Endothelial cell of umbilical vein (primary cell): ENCODE measurements around the gene KIR2DL3. TPM values are rescaled to one million over a fixed set of nuclear protein-coding genes. Genes with fewer than 3 reads are reported as not detected.
"Not testable (repeated sequence)": the region's sequence is repeated elsewhere in the genome, so short reads cannot be mapped to it uniquely, and the experiment has no call there.

ENCODE experiments used
- BruUV-seq: library from RNA; stranded (reverse); fragments of 400-500 nt; replicated peaks from 2 replicates; lab custom pipeline; 2021; lab: Mats Ljungman, UMichigan
- CTCF ChIA-PET: fragments of 300-600, 350-600 bp; sonication (Branson Sonifier 250); formaldehyde crosslinking; loops from one replicate; lab custom pipeline; 2021; ENCODE audit warnings: antibody characterized with exemption, inconsistent platforms; lab: Charles Lee
- POLR2A ChIA-PET: fragments of 300-600, 350-600 bp; sonication (Branson Sonifier 250); formaldehyde crosslinking; loops from one replicate; lab custom pipeline; 2021; ENCODE audit warnings: antibody characterized with exemption, inconsistent platforms; lab: Charles Lee
- DNase-seq: peaks from one replicate; pipeline ENCODE4 v3.0.0-alpha.2; 2011; ENCODE audit warnings: low read depth, low spot score
- FAIRE-seq: peaks from 2 replicates; lab custom pipeline; 2011; peaks lifted over from hg19 to GRCh38; lab: Jason Lieb, UNC
- H2AFZ ChIP-seq: 2 replicates; pipeline ENCODE4 v1.6.0; 2012; ENCODE audit warnings: low read depth, low read length, control low read depth, inconsistent platforms
- H3K27ac ChIP-seq: 2 replicates; pipeline ENCODE4 v1.5.1; 2011; ENCODE audit warnings: low read depth, mild to moderate bottlenecking, control low read depth, low read length, moderate library complexity; ENCODE audit not compliant: insufficient read depth
- H3K27me3 ChIP-seq, 2 experiments: 2 replicates each; pipeline versions ENCODE4 v1.6.0 to v1.6.1; 2011; ENCODE audit warnings: low read length in 2 of 2, mixed read lengths in 1 of 2; ENCODE audit not compliant: control insufficient read depth in 2 of 2, insufficient read depth in 2 of 2
- H3K36me3 ChIP-seq, 2 experiments: 2 replicates in 1 of 2; 3 replicates in 1 of 2; pipeline ENCODE4 v1.5.1; 2011; ENCODE audit warnings: low read length in 2 of 2, mild to moderate bottlenecking in 1 of 2, moderate library complexity in 1 of 2; ENCODE audit not compliant: control insufficient read depth in 2 of 2, insufficient read depth in 2 of 2; ENCODE audit errors: extremely low read depth in 1 of 2
- H3K4me1 ChIP-seq: 3 replicates; pipeline ENCODE4 v1.5.1; 2011; ENCODE audit warnings: mild to moderate bottlenecking, low read length; ENCODE audit not compliant: control insufficient read depth, insufficient read depth; ENCODE audit errors: extremely low read depth
- H3K4me2 ChIP-seq: 2 replicates; pipeline ENCODE4 v1.6.1; 2011; ENCODE audit warnings: low read length, control low read depth, mixed read lengths; ENCODE audit not compliant: insufficient read depth
- H3K4me3 ChIP-seq, 3 experiments: fragments of 200-600 bp in 1 of 3; sonication (generic), shearing (Covaris generic) in 1 of 3; replicated peaks in 1 of 3; 2 replicates each; pipeline ENCODE4 v1.5.1; 2011 to 2016; ENCODE audit warnings: control low read depth in 3 of 3, low read length in 3 of 3, mild to moderate bottlenecking in 2 of 3, inconsistent platforms in 1 of 3, low read depth in 1 of 3, moderate library complexity in 1 of 3; ENCODE audit not compliant: insufficient read depth in 1 of 3
- H3K79me2 ChIP-seq: 2 replicates; pipeline ENCODE4 v1.6.0; 2012; ENCODE audit warnings: low read length, inconsistent platforms; ENCODE audit not compliant: control insufficient read depth, insufficient read depth
- H3K9ac ChIP-seq: replicated peaks from 2 replicates; pipeline ENCODE3; 2011; ENCODE audit warnings: low read length, control low read depth; ENCODE audit not compliant: insufficient read depth; ENCODE audit errors: extremely low read depth
- H3K9me1 ChIP-seq: replicated peaks from 3 replicates; pipeline ENCODE4 v1.6.0; 2011; ENCODE audit warnings: mild to moderate bottlenecking, low read length; ENCODE audit not compliant: control insufficient read depth, insufficient read depth; ENCODE audit errors: extremely low read depth
- H3K9me3 ChIP-seq: replicated peaks from 2 replicates; pipeline ENCODE4 v1.5.1; 2012; ENCODE audit warnings: low read length, inconsistent platforms; ENCODE audit not compliant: control insufficient read depth, insufficient read depth
- H4K20me1 ChIP-seq: replicated peaks from 2 replicates; pipeline ENCODE3; 2011; ENCODE audit warnings: mild to moderate bottlenecking, low read length; ENCODE audit not compliant: control insufficient read depth, insufficient read depth; ENCODE audit errors: extremely low read depth
- EZH2 ChIP-seq: IDR thresholded peaks from 2 replicates; pipeline ENCODE4 v1.6.1; 2012; ENCODE audit warnings: borderline replicate concordance, low read depth, mild to moderate bottlenecking, moderate library complexity, low read length, inconsistent platforms; ENCODE audit not compliant: severe bottlenecking
- FOS ChIP-seq: IDR thresholded peaks from 2 replicates; pipeline ENCODE4 v1.6.1; 2011; ENCODE audit warnings: mild to moderate bottlenecking, low read length, moderate library complexity, borderline replicate concordance; ENCODE audit not compliant: insufficient read depth
- JUN ChIP-seq: IDR thresholded peaks from 2 replicates; pipeline ENCODE4 v1.6.1; 2011; ENCODE audit warnings: borderline replicate concordance, low read depth; ENCODE audit not compliant: insufficient read length, insufficient read depth
- MAX ChIP-seq: IDR thresholded peaks from 2 replicates; pipeline ENCODE4 v1.6.1; 2011; ENCODE audit not compliant: insufficient read depth, insufficient read length
- MYC ChIP-seq: IDR thresholded peaks from one replicate; pipeline ENCODE4 v1.6.1; 2011; ENCODE audit warnings: mild to moderate bottlenecking, low read depth, low read length
- POLR2A ChIP-seq: IDR thresholded peaks from 2 replicates; pipeline ENCODE4 v1.6.1; 2012; ENCODE audit warnings: low read depth, mild to moderate bottlenecking, control low read depth, low read length
- POLR2AphosphoS5 ChIP-seq: IDR thresholded peaks from 2 replicates; pipeline ENCODE4 v1.6.1; 2012; ENCODE audit warnings: low read depth, mild to moderate bottlenecking, control low read depth, low read length, moderate library complexity; ENCODE audit not compliant: insufficient read depth
- dilution Hi-C: fragments of 300-500 bp; cut with MboI; formaldehyde crosslinking; loops from one replicate; pipeline ENCODE4 v1.15.0; 2019; ENCODE audit warnings: low sequenced_read_pairs; ENCODE audit not compliant: extremely low pct_ligation_motif_present
- intact Hi-C: fragments of 100-400 bp; cut with micrococcal nuclease; formaldehyde crosslinking; loops from one replicate; pipeline ENCODE4 v1.10.0; 2022
- polyA plus RNA-seq, 4 experiments: library from polyadenylated mRNA; depleted of rRNA in 3 of 4; stranded (reverse) in 3 of 4; unstranded in 1 of 4; fragments of >200 nt; gene quantifications; 2 replicates each; pipeline versions ENCODE4 v1.2.1 to v1.2.3, GENCODE V29; 2011 to 2012; ENCODE audit warnings: missing spikeins in 1 of 4
- total RNA-seq: library from RNA; stranded (reverse); gene quantifications from 2 replicates; pipeline ENCODE4 v1.2.3, GENCODE V29; 2021

Gene KIR2DL3
- total and polyA plus RNA-seq, 2 donors (not counting 3 experiments of a cell fraction or from before 2014, with no cell fraction given) = not detected

- CTCF ChIA-PET = no interaction called here
- POLR2A ChIA-PET = no interaction called here
- intact Hi-C loops = no loop called here
- TF ChIP-seq MYC (no peak), MAX (no peak), JUN (no peak), EZH2 (no peak), FOS (no peak), POLR2AphosphoS5 (no peak), POLR2A (no peak)
- no peak overlapping the region for H3K4me2 ChIP-seq
- DNase-seq (no peak), FAIRE-seq (no peak)
- H3K9ac ChIP-seq = no peak overlapping the region
- no peak overlapping the region for H2AFZ ChIP-seq
- H3K9me1 ChIP-seq = no peaks in the 10 kb centered on the region
- H4K20me1 ChIP-seq = no peaks in the 10 kb centered on the region
- H3K9me3 ChIP-seq = no peaks in the 10 kb centered on the region
- H3K27me3 ChIP-seq = no peaks in the 10 kb centered on the region
- H3K27ac ChIP-seq = no peak overlapping the region
- dilution Hi-C loops = no loop called here
- H3K36me3 ChIP-seq = no peaks in the 10 kb centered on the region
- BruUV-seq = no TSS peak
- no peaks in the 10 kb centered on the region for H3K79me2 ChIP-seq
- H3K4me3 ChIP-seq = no peak overlapping the region
- no peaks in the 10 kb centered on the region for H3K4me1 ChIP-seq
Observed at GRCh38 chr19:54709212-54709948, 28.9 kb upstream of the KIR2DL3 start.

GRCh38 chr19:54709956-54710355, 28.4 kb upstream of the KIR2DL3 start:
- H3K4me3 ChIP-seq, H3K9me1 ChIP-seq, H3K4me2 ChIP-seq, H3K36me3 ChIP-seq, dilution Hi-C loops, POLR2A ChIA-PET, H3K9me3 ChIP-seq, H3K27me3 ChIP-seq, BruUV-seq, CTCF ChIA-PET, H3K4me1 ChIP-seq, H3K79me2 ChIP-seq, DNase-seq, H2AFZ ChIP-seq, H3K27ac ChIP-seq, intact Hi-C loops, H3K9ac ChIP-seq, H4K20me1 ChIP-seq, FAIRE-seq: not testable (repeated sequence)
